Gastroesophageal sphincter (tissue), 4 donors: ENCODE data around the gene ITGB1BP2. TPM values are rescaled to one million over a fixed set of nuclear protein-coding genes. Genes with fewer than 3 reads are reported as not detected.
"Not testable (repeated sequence)": the region's sequence is repeated elsewhere in the genome, so short reads cannot be mapped to it uniquely, and the experiment has no call there.

Source experiments
- ATAC-seq: fragments of 150-250 bp; one replicate; pipeline ENCODE4 v1.9.1; 2016; ENCODE audit warnings: mild to moderate bottlenecking, moderate library complexity
- H3K27ac ChIP-seq, 4 donors: fragments of 200-600 bp; sonication (generic) in 3 of 4; 1 replicate in 3 of 4; 2 replicates in 1 of 4; pipeline ENCODE4 v1.5.1; 2016 to 2019
- H3K27me3 ChIP-seq: fragments of 200-600 bp; sonication (generic); one replicate; pipeline ENCODE4 v1.5.1; 2019
- H3K36me3 ChIP-seq, 2 donors: fragments of 200-600 bp; sonication (generic); one replicate each; pipeline ENCODE4 v1.5.1; 2019; ENCODE audit warnings: control low read depth in 1 of 2
- H3K4me1 ChIP-seq, 3 donors: fragments of 200-600 bp; sonication (generic); 1 replicate in 2 of 3; 2 replicates in 1 of 3; pipeline ENCODE4 v1.5.1; 2016 to 2019; ENCODE audit warnings: control low read depth in 2 of 3
- H3K4me3 ChIP-seq, 2 donors: fragments of 200-600 bp; sonication (generic); one replicate each; pipeline ENCODE4 v1.5.1; 2019; ENCODE audit warnings: mild to moderate bottlenecking in 1 of 2, moderate library complexity in 1 of 2
- H3K9me3 ChIP-seq, 3 donors: fragments of 200-600 bp; sonication (generic); one replicate each; pipeline ENCODE4 v1.5.1; 2017 to 2019; ENCODE audit warnings: control low read depth in 2 of 3
- CTCF ChIP-seq, 4 experiments: fragments of 200-600 bp in 2 of 4; fragments of 450-650 bp in 2 of 4; sonication (generic) in 1 of 4; IDR thresholded peaks; one replicate each; pipeline ENCODE4 v1.5.1; 2017 to 2019; ENCODE audit warnings: antibody characterized with exemption in 4 of 4, mild to moderate bottlenecking in 2 of 4, moderate library complexity in 2 of 4
- EP300 ChIP-seq: sonication (generic); formaldehyde crosslinking; IDR thresholded peaks from one replicate; pipeline ENCODE4 v1.6.1; 2017; ENCODE audit warnings: antibody characterized with exemption, mild to moderate bottlenecking
- POLR2A ChIP-seq, 2 donors: fragments of 450-650 bp; IDR thresholded peaks; one replicate each; pipeline ENCODE4 v1.6.1; 2017; ENCODE audit warnings: antibody characterized with exemption in 2 of 2, mild to moderate bottlenecking in 2 of 2, moderate library complexity in 1 of 2
- POLR2AphosphoS5 ChIP-seq: sonication (generic); formaldehyde crosslinking; IDR thresholded peaks from one replicate; pipeline ENCODE4 v1.6.1; 2017; ENCODE audit warnings: antibody characterized with exemption
- WGBS, 2 donors: methylation state at CpG; one replicate each; pipeline ENCODE4 v1.1.5; 2018; ENCODE audit warnings: low coverage in 1 of 2; 5-methylcytosine and 5-hydroxymethylcytosine counted together
- total RNA-seq, 4 donors: library from RNA; depleted of rRNA; stranded (reverse); fragments of >200 nt; gene quantifications; one replicate each; pipeline ENCODE4 v1.1.0, GENCODE V29; 2016

The ITGB1BP2 gene
- total RNA-seq, 4 donors from 2014 or later = 7.1 to 37.5 (median 25.6) TPM

GRCh38 chrX:71292669-71293365 is 8.7 kb upstream of the ITGB1BP2 start:
- ATAC-seq = no peak
- Histone ChIP-seq H3K36me3 (peaks cover 0 to 73% of the 10 kb centered on the region in 2 donors), H3K9me3 (no peaks in the 10 kb centered on the region), H3K27ac (no peak overlapping the region), H3K27me3 (no peaks in the 10 kb centered on the region), H3K4me3 (no peak overlapping the region), H3K4me1 (peaks cover 0 to 36% (median 0%) of the 10 kb centered on the region in 3 donors)
- WGBS, 2 donors = 69 to 70% methylated on average over 5 of the region's 7 CpGs
- TF ChIP-seq POLR2A (IDR thresholded peaks at IDR 0.05) (no peak), CTCF (IDR thresholded peaks at IDR 0.05) (no peak), EP300 (no peak), POLR2AphosphoS5 (no peak)

GRCh38 chrX:71296806-71297205 is 4.7 kb upstream of the ITGB1BP2 start:
- Histone ChIP-seq H3K27me3 (no peaks in the 10 kb centered on the region), H3K9me3 (no peaks in the 10 kb centered on the region), H3K27ac (no peak overlapping the region), H3K4me3 (no peak overlapping the region), H3K36me3 (peaks cover 0 to 90% of the 10 kb centered on the region in 2 donors), H3K4me1 (no peaks in the 10 kb centered on the region)
- WGBS, 2 donors = 73 to 100% methylated on average over 1 of the region's 6 CpGs
- TF ChIP-seq POLR2A (IDR thresholded peaks at IDR 0.05) (no peak), POLR2AphosphoS5 (no peak), EP300 (no peak), CTCF (IDR thresholded peaks at IDR 0.05) (no peak)
- no peak for ATAC-seq

- Histone ChIP-seq H3K36me3 (peaks cover 0 to 76% of the 10 kb centered on the region in 2 donors), H3K4me3 (no peak overlapping the region)
- no peak for ATAC-seq
These were observed 3.4 kb upstream of the ITGB1BP2 start for GRCh38 chrX:71298119-71298518.

GRCh38 chrX:71300064-71300463 is 1.5 kb upstream of the ITGB1BP2 start:
- H3K4me3 ChIP-seq, H3K9me3 ChIP-seq, H3K27ac ChIP-seq, H3K27me3 ChIP-seq, ATAC-seq: not testable (repeated sequence)
- WGBS, 2 donors = 67 to 80% methylated on average over 1 of the region's 7 CpGs
- peaks cover 0 to 20% (median 0%) of the 10 kb centered on the region in 3 donors for H3K4me1 ChIP-seq
- peaks cover 0 to 57% of the 10 kb centered on the region in 2 donors for H3K36me3 ChIP-seq

More at GRCh38 chrX:71298119-71298518, 3.4 kb upstream of the ITGB1BP2 start:
- no peaks in the 10 kb centered on the region for H3K9me3 ChIP-seq
- H3K4me1 ChIP-seq = peaks cover 0 to 10% (median 0%) of the 10 kb centered on the region in 3 donors
- 28 to 100% methylated on average over 1 to 2 of the region's 3 CpGs for WGBS, 2 donors
- H3K27ac ChIP-seq = no peak overlapping the region
- TF ChIP-seq POLR2A (IDR thresholded peaks at IDR 0.05) = no peak
- TF ChIP-seq CTCF (IDR thresholded peaks at IDR 0.05) = no peak
- TF ChIP-seq POLR2AphosphoS5 = no peak
- TF ChIP-seq EP300 = no peak
- H3K27me3 ChIP-seq = no peaks in the 10 kb centered on the region

- Histone ChIP-seq H3K27ac (peak overlapping the region in 1 of 4 donors; percentile 79), H3K4me1 (peaks cover 0 to 20% (median 0%) of the 10 kb centered on the region in 3 donors), H3K36me3 (peaks cover 0 to 53% of the 10 kb centered on the region in 2 donors)
- 78 to 80% methylated on average over 2 to 3 of the region's 7 CpGs for WGBS, 2 donors
- not testable (repeated sequence) for H3K27me3 ChIP-seq, H3K4me3 ChIP-seq, ATAC-seq, H3K9me3 ChIP-seq
These were observed 1.1 kb upstream of the ITGB1BP2 start for GRCh38 chrX:71300495-71300894.

- H3K36me3 ChIP-seq = peaks cover 0 to 31% of the 10 kb centered on the region in 2 donors
- ATAC-seq = no peak
- no peaks in the 10 kb centered on the region for H3K27me3 ChIP-seq
- no peaks in the 10 kb centered on the region for H3K9me3 ChIP-seq
- H3K27ac ChIP-seq = peak overlapping the region; percentile 78 to 93 (median 82)
- 22 to 52% methylated on average over 2 to 3 of the region's 5 CpGs for WGBS, 2 donors
- peak overlapping the region; percentile 42 to 59 for H3K4me3 ChIP-seq
- H3K4me1 ChIP-seq = peaks cover 0 to 20% (median 0%) of the 10 kb centered on the region in 3 donors
- TF ChIP-seq POLR2AphosphoS5 (no peak), EP300 (no peak), POLR2A (IDR thresholded peaks at IDR 0.05) (no peak), CTCF (IDR thresholded peaks at IDR 0.05) (no peak)
These were observed 1.1 kb downstream of the ITGB1BP2 start for GRCh38 chrX:71302461-71303213.
